ENCODE data around the gene CNTN2. TPM values are rescaled to one million over a fixed set of nuclear protein-coding genes. Genes with fewer than 3 reads are reported as not detected.

CNTN2 gene
- total and polyA plus RNA-seq, 2 of the 4 experiments (the other 2 are of a cell fraction) = not detected

DNA sequence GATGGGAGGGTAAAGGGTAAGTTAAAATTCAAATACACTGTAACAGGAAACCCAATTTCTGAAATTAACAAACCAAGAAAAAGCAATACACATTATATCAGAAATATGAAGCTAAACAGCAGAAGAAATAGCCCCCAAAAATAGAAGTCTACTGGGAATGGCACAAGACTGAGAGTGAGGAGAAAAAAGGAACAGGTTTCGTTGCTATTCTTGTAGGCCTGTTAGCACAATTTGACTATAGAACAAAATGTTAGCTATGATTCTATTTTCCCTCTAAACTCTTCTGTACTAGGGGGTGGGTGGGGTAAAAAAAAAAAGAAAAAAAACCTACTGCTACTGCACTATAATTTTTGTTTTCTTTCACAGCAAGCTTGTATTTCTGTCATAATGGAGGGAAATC lies 66.3 kb downstream of the CNTN2 start:
- ChIA-PET POLR2A (ENCODE audit: unreplicated experiment) (no interaction called here), CTCF (interaction anchor here (0.6 to 1.3 kb wide), 4 partner anchors 9 to 226 kb away, joined by 3 to 4 read pairs (median 3); no protein-coding TSS in a partner anchor)
- Histone ChIP-seq H3K4ac (ENCODE audit: low read depth, low read length) (no peak overlapping the region), H3K4me1 (ENCODE audit: control insufficient read depth, insufficient read depth, low read length) (no peaks in the 10 kb centered on the region), H3K4me3 (ENCODE audit: insufficient read depth, low read depth, low read length) (no peak overlapping the region), H3K18ac (ENCODE audit: low read depth, low read length) (no peak overlapping the region), H3K27ac (ENCODE audit: insufficient read depth, low read length) (no peak overlapping the region), H2AFZ (replicated peaks; ENCODE audit: low read length, poor library complexity) (no peak overlapping the region), H2AK5ac (ENCODE audit: low read depth, low read length) (no peak overlapping the region), H3K14ac (replicated peaks; ENCODE audit: low read depth, low read length) (no peak overlapping the region), H4K91ac (ENCODE audit: insufficient read depth, low read depth, low read length) (no peak overlapping the region), H3K4me2 (ENCODE audit: low read depth, low read length) (no peak overlapping the region), H3K23ac (ENCODE audit: low read depth, low read length) (no peak overlapping the region), H2AK9ac (replicated peaks; ENCODE audit: low read depth, low read length, poor library complexity) (no peak overlapping the region), H2BK120ac (ENCODE audit: low read depth, low read length) (no peak overlapping the region), H3K56ac (ENCODE audit: extremely low read depth, insufficient read depth, low read length) (no peak overlapping the region), H2BK20ac (ENCODE audit: low read depth, low read length) (no peak overlapping the region), H3K36me3 (ENCODE audit: control insufficient read depth, insufficient read depth, low read length) (peaks cover 20% of the 10 kb centered on the region), H3K27me3 (ENCODE audit: control insufficient read depth, insufficient read depth, low read length) (no peaks in the 10 kb centered on the region), H4K20me1 (ENCODE audit: insufficient read depth, low read length) (no peaks in the 10 kb centered on the region), H3K9me1 (ENCODE audit: insufficient read depth, low read length) (peaks cover 5% of the 10 kb centered on the region), H4K5ac (ENCODE audit: low read depth, low read length) (no peak overlapping the region), H3K79me1 (ENCODE audit: low read depth in 1 of 2, low read length in 2 of 2) (peaks cover 16% of the 10 kb centered on the region in 2 experiments; a peak in 3 of 4 replicates), H2BK15ac (ENCODE audit: low read depth, low read length) (no peak overlapping the region), H3K9me3 (ENCODE audit: control insufficient read depth, insufficient read depth, low read length) (no peaks in the 10 kb centered on the region), H3K9ac (ENCODE audit: low read depth, low read length) (no peak overlapping the region), H4K8ac (ENCODE audit: low read depth in 2 of 2, low read length in 2 of 2) (no peak overlapping the region), H2BK5ac (ENCODE audit: low read depth, low read length, poor library complexity, severe bottlenecking) (no peak overlapping the region)
- intact Hi-C loops (cut with micrococcal nuclease) = no loop called here
- no TSS peak for BruUV-seq (replicated peaks)
- no CpG with 5 or more reads among the region's 1 CpG for WGBS, 2 experiments (ENCODE audit: extremely low coverage in 2 of 2, insufficient read length in 1 of 2)
- DNase-seq = no peak
- in situ Hi-C loops (cut with MboI; ENCODE audit: low sequenced_read_pairs) = no loop called here
- no peak for TF ChIP-seq POLR2A (IDR thresholded peaks at IDR 0.05; ENCODE audit: low read depth, low read length)
- TF ChIP-seq, protein P1, sequence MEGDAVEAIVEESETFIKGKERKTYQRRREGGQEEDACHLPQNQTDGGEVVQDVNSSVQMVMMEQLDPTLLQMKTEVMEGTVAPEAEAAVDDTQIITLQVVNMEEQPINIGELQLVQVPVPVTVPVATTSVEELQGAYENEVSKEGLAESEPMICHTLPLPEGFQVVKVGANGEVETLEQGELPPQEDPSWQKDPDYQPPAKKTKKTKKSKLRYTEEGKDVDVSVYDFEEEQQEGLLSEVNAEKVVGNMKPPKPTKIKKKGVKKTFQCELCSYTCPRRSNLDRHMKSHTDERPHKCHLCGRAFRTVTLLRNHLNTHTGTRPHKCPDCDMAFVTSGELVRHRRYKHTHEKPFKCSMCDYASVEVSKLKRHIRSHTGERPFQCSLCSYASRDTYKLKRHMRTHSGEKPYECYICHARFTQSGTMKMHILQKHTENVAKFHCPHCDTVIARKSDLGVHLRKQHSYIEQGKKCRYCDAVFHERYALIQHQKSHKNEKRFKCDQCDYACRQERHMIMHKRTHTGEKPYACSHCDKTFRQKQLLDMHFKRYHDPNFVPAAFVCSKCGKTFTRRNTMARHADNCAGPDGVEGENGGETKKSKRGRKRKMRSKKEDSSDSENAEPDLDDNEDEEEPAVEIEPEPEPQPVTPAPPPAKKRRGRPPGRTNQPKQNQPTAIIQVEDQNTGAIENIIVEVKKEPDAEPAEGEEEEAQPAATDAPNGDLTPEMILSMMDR (conservative IDR thresholded peaks at IDR 0.05; ENCODE audit: low read depth, low read length) = no peak
- no peak for TF ChIP-seq MXI1 (IDR thresholded peaks at IDR 0.05; ENCODE audit: borderline replicate concordance, low read depth, low read length)
- no peak for TF ChIP-seq BHLHE40 (IDR thresholded peaks at IDR 0.05; ENCODE audit: low read depth, low read length)
- no peak for TF ChIP-seq MAFK (IDR thresholded peaks at IDR 0.05; ENCODE audit: low read depth, low read length)
- TF ChIP-seq, protein P2, sequence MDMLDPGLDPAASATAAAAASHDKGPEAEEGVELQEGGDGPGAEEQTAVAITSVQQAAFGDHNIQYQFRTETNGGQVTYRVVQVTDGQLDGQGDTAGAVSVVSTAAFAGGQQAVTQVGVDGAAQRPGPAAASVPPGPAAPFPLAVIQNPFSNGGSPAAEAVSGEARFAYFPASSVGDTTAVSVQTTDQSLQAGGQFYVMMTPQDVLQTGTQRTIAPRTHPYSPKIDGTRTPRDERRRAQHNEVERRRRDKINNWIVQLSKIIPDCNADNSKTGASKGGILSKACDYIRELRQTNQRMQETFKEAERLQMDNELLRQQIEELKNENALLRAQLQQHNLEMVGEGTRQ (IDR thresholded peaks at IDR 0.05; ENCODE audit: low read depth, low read length) = no peak
- no peak for TF ChIP-seq CEBPB (IDR thresholded peaks at IDR 0.05; ENCODE audit: low read depth, low read length)
- TF ChIP-seq CHD1 (IDR thresholded peaks at IDR 0.05; ENCODE audit: low read depth, low read length) = no peak
- dilution Hi-C loops (cut with HindIII; ENCODE audit: low sequenced_read_pairs, unreplicated experiment) = no loop called here
- ATAC-seq (ENCODE audit: low read depth) = no peak
